ENCODE results near the gene DNMT3A.
A peak's percentile ranks its signal among the peaks of the same experiment; 100 is the strongest.

The DNMT3A gene

GRCh38 chr2:25356088-25356487 lies 14.4 kb upstream of the DNMT3A start:
- TF ChIP-seq TAF1 (IDR thresholded peaks at IDR 0.05; ENCODE audit: borderline replicate concordance, insufficient read depth, low read length): no peak
- TF ChIP-seq FOXP2 (optimal IDR thresholded peaks at IDR 0.05; ENCODE audit: borderline replicate concordance, extremely low read depth, extremely low read length, insufficient read depth): no peak
- TF ChIP-seq REST (IDR thresholded peaks at IDR 0.05; ENCODE audit: insufficient read depth in 1 of 2, low read depth in 2 of 2, low read length in 2 of 2): 0 out of 4 replicates have a peak, but pooled peaks of 1 of the 2 experiments have one; percentile 12
- TF ChIP-seq POLR2AphosphoS5 (IDR thresholded peaks at IDR 0.05; ENCODE audit: low read depth, low read length): no peak
- no peak for TF ChIP-seq SIN3A (IDR thresholded peaks at IDR 0.05; ENCODE audit: borderline replicate concordance, insufficient read depth, low read length)

- TF ChIP-seq TAF1 (IDR thresholded peaks at IDR 0.05; ENCODE audit: borderline replicate concordance, insufficient read depth, low read length) (no peak), FOXP2 (optimal IDR thresholded peaks at IDR 0.05; ENCODE audit: borderline replicate concordance, extremely low read depth, extremely low read length, insufficient read depth) (no peak), REST (IDR thresholded peaks at IDR 0.05; ENCODE audit: insufficient read depth in 1 of 2, low read depth in 2 of 2, low read length in 2 of 2) (no peak), POLR2AphosphoS5 (IDR thresholded peaks at IDR 0.05; ENCODE audit: low read depth, low read length) (no peak), SIN3A (IDR thresholded peaks at IDR 0.05; ENCODE audit: borderline replicate concordance, insufficient read depth, low read length) (no peak)
These were observed 13.5 kb upstream of the DNMT3A start for GRCh38 chr2:25355270-25355669.

- no peak for TF ChIP-seq FOXP2 (optimal IDR thresholded peaks at IDR 0.05; ENCODE audit: borderline replicate concordance, extremely low read depth, extremely low read length, insufficient read depth)
- no peak for TF ChIP-seq REST (IDR thresholded peaks at IDR 0.05; ENCODE audit: insufficient read depth in 1 of 2, low read depth in 2 of 2, low read length in 2 of 2)
- TF ChIP-seq TAF1 (IDR thresholded peaks at IDR 0.05; ENCODE audit: borderline replicate concordance, insufficient read depth, low read length): no peak
- TF ChIP-seq SIN3A (IDR thresholded peaks at IDR 0.05; ENCODE audit: borderline replicate concordance, insufficient read depth, low read length): no peak
- no peak for TF ChIP-seq POLR2AphosphoS5 (IDR thresholded peaks at IDR 0.05; ENCODE audit: low read depth, low read length)
These were observed 12.4 kb upstream of the DNMT3A start for GRCh38 chr2:25354116-25354515.

- TF ChIP-seq FOXP2 (optimal IDR thresholded peaks at IDR 0.05; ENCODE audit: borderline replicate concordance, extremely low read depth, extremely low read length, insufficient read depth): no peak
- TF ChIP-seq TAF1 (IDR thresholded peaks at IDR 0.05; ENCODE audit: borderline replicate concordance, insufficient read depth, low read length): no peak
- no peak for TF ChIP-seq POLR2AphosphoS5 (IDR thresholded peaks at IDR 0.05; ENCODE audit: low read depth, low read length)
- TF ChIP-seq REST (IDR thresholded peaks at IDR 0.05; ENCODE audit: insufficient read depth in 1 of 2, low read depth in 2 of 2, low read length in 2 of 2): no peak
- no peak for TF ChIP-seq SIN3A (IDR thresholded peaks at IDR 0.05; ENCODE audit: borderline replicate concordance, insufficient read depth, low read length)
These were observed 7.7 kb upstream of the DNMT3A start for GRCh38 chr2:25349397-25349796.

GRCh38 chr2:25347846-25348245 lies 6.1 kb upstream of the DNMT3A start:
- TF ChIP-seq POLR2AphosphoS5 (IDR thresholded peaks at IDR 0.05; ENCODE audit: low read depth, low read length) (no peak), REST (IDR thresholded peaks at IDR 0.05; ENCODE audit: insufficient read depth in 1 of 2, low read depth in 2 of 2, low read length in 2 of 2) (no peak), SIN3A (IDR thresholded peaks at IDR 0.05; ENCODE audit: borderline replicate concordance, insufficient read depth, low read length) (no peak), TAF1 (IDR thresholded peaks at IDR 0.05; ENCODE audit: borderline replicate concordance, insufficient read depth, low read length) (no peak), FOXP2 (optimal IDR thresholded peaks at IDR 0.05; ENCODE audit: borderline replicate concordance, extremely low read depth, extremely low read length, insufficient read depth) (no peak)
